DMS153 treated with DMSO at 0.1 percent for 48 hours (cell line): ENCODE measurements around the gene IGFN1.

Experiments
- DNase-seq: peaks from one replicate; lab custom pipeline; 2025; ENCODE audit not compliant: unreplicated experiment; lab: John Stamatoyannopoulos, UW

Gene IGFN1

GRCh38 chr1:201215531-201216357 is 25.1 kb downstream of the IGFN1 start:
- DNase-seq = no peak

GRCh38 chr1:201216395-201217085 is 25.9 kb downstream of the IGFN1 start:
- no peak for DNase-seq

- DNase-seq = no peak
Measured at GRCh38 chr1:201217146-201217545, 26.5 kb downstream of the IGFN1 start.

GRCh38 chr1:201217851-201218250 is 27.2 kb downstream of the IGFN1 start:
- DNase-seq = no peak

- DNase-seq = no peak
Measured at GRCh38 chr1:201218409-201218808, 27.8 kb downstream of the IGFN1 start.

- DNase-seq = no peak
Measured at GRCh38 chr1:201219481-201220387, 29.1 kb downstream of the IGFN1 start.

- no peak for DNase-seq
Measured at GRCh38 chr1:201220388-201220715, 29.7 kb downstream of the IGFN1 start.

- DNase-seq = no peak
Measured at GRCh38 chr1:201221201-201221846, 30.7 kb downstream of the IGFN1 start.

GRCh38 chr1:201222125-201222524 is 31.5 kb downstream of the IGFN1 start:
- DNase-seq = no peak

GRCh38 chr1:201223852-201224665 is 33.4 kb downstream of the IGFN1 start:
- no peak for DNase-seq

GRCh38 chr1:201224666-201225370 is 34.2 kb downstream of the IGFN1 start:
- no peak for DNase-seq

GRCh38 chr1:201226178-201226514 is 35.5 kb downstream of the IGFN1 start:
- no peak for DNase-seq

- no peak for DNase-seq
Measured at GRCh38 chr1:201226859-201227488, 36.4 kb downstream of the IGFN1 start.

GRCh38 chr1:201228011-201228983 is 37.7 kb downstream of the IGFN1 start:
- DNase-seq = no peak

- no peak for DNase-seq
Measured at GRCh38 chr1:201229095-201229494, 38.5 kb downstream of the IGFN1 start.

- no peak for DNase-seq
Measured at GRCh38 chr1:201229771-201230635, 39.4 kb downstream of the IGFN1 start.

- no peak for DNase-seq
Measured at GRCh38 chr1:201230676-201231075, 40.1 kb downstream of the IGFN1 start.
